ENCODE results near the gene MYO16. TPM values are rescaled to one million over a fixed set of nuclear protein-coding genes. Genes with fewer than 3 reads are reported as not detected.
A peak's percentile ranks its signal among the peaks of the same experiment; 100 is the strongest.

MYO16 gene
- polyA plus RNA-seq, 2 of the 4 experiments (the other 2 are of a cell fraction), result 0.03 to 0.06 TPM

DNA sequence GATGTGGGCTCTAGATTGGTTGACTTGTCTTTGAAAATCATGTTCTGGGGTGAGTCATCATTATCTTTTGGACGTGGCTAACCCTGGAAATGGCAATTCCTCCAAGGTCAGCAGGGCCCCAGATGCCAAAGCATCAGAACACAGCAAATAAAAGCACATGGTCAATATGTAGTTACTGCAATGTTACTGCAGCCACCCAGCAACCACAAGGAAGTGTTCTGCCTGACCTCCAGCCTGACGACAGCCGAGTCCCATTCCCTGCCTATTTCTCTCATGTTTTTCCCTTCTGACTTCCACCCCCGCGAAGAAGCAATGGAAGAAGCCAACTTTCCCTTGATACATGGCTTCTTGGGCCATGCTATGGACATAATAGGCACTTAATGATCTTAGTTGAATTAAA, 579.1 kb downstream of the MYO16 start:
- ChIA-PET CTCF (no interaction called here), POLR2A (no interaction called here)
- TF ChIP-seq FOSL2 (IDR thresholded peaks at IDR 0.05) (no peak), FOSL2 (CRISPR knock-in tag; IDR thresholded peaks at IDR 0.05) (peak; percentile 39), JUNB (IDR thresholded peaks at IDR 0.05) (no peak), HDAC2 (IDR thresholded peaks at IDR 0.05) (no peak), EHMT2 (IDR thresholded peaks at IDR 0.05; ENCODE audit: low read depth) (no peak), EP300 (IDR thresholded peaks at IDR 0.05) (no peak), HOXA7 (CRISPR knock-in tag; IDR thresholded peaks at IDR 0.05) (no peak)
- Histone ChIP-seq H3K27ac (peak overlapping the region in 1 of 2 experiments; percentile 28; a peak in 2 of 6 replicates), H3K4me1 (peaks cover 49% of the 10 kb centered on the region), H3K4me2 (no peak overlapping the region), H3K4me3 (no peak overlapping the region), H3K9me3 (no peaks in the 10 kb centered on the region)
- WGBS (ENCODE audit: missing lambda C conversion rate), result 82% methylated on average over 5 of the region's 5 CpGs
- no peak for DNase-seq (ENCODE audit: low read depth in 1 of 2, low spot score in 1 of 2)
- ATAC-seq, result no peak
- FAIRE-seq, result no peak

DNA sequence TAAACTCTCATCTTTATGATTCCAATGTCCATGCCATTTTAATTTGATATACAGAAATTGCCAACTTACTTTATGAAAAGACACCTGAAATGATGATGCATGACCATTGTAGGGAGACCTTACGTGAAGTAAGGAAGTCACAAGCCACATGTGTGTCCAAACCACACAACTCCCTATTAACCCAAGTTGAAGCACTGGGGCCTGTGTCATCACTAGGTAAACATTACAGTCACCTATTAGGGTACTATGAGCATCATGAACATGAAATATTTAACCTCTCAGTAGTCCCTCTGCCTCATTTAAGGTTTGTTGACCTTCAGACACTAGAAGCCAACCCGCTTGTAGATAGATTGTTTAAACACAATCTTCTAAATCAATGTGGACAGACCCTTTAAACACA, 580.1 kb downstream of the MYO16 start:
- no peak overlapping the region for H3K4me3 ChIP-seq
- TF ChIP-seq, protein P1, sequence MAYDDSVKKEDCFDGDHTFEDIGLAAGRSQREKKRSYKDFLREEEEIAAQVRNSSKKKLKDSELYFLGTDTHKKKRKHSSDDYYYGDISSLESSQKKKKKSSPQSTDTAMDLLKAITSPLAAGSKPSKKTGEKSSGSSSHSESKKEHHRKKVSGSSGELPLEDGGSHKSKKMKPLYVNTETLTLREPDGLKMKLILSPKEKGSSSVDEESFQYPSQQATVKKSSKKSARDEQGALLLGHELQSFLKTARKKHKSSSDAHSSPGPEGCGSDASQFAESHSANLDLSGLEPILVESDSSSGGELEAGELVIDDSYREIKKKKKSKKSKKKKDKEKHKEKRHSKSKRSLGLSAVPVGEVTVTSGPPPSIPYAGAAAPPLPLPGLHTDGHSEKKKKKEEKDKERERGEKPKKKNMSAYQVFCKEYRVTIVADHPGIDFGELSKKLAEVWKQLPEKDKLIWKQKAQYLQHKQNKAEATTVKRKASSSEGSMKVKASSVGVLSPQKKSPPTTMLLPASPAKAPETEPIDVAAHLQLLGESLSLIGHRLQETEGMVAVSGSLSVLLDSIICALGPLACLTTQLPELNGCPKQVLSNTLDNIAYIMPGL (CRISPR knock-in tag; IDR thresholded peaks at IDR 0.05; ENCODE audit: borderline replicate concordance), result no peak
- TF ChIP-seq ESRRA (IDR thresholded peaks at IDR 0.05; ENCODE audit: borderline replicate concordance, low read length) (no peak), SREBF2 (IDR thresholded peaks at IDR 0.05) (no peak), EP300 (IDR thresholded peaks at IDR 0.05) (no peak), RFX5 (IDR thresholded peaks at IDR 0.05) (no peak), CHD2 (IDR thresholded peaks at IDR 0.05; ENCODE audit: low read length, partially characterized antibody) (no peak)
- ATAC-seq, result no peak
- 70% methylated on average over 2 of the region's 2 CpGs for WGBS (ENCODE audit: missing lambda C conversion rate)
- DNase-seq (ENCODE audit: low read depth in 1 of 2, low spot score in 1 of 2), result no peak
- no peak for FAIRE-seq
- H3K4me1 ChIP-seq, result peaks cover 55% of the 10 kb centered on the region
- ChIA-PET CTCF (no interaction called here), POLR2A (no interaction called here)
- peak overlapping the region; percentile 26; the same call in 2 of the 3 replicates for H3K4me2 ChIP-seq
- H3K27ac ChIP-seq, result peak overlapping the region in 1 of 2 experiments; percentile 38; a peak in 1 of 6 replicates
- no peaks in the 10 kb centered on the region for H3K9me3 ChIP-seq

DNA sequence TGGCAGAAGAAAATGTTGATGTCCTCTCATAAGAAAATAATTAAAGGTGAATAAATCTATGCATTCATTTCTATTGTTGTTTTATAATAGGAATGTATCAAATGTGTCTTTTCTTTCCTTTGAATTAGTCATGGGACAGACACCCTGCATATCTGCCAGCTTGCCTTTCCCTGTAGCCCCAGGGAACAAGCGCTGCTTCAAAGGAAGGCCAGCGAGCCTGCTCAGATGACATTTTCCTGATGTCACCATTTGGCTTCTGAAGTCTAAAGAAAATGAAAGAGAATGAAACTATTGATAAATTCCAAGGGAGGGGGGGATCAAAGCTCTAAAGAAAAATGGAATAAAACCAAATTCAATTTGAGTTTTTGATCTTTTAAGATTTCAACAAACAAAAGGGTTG, 582.2 kb downstream of the MYO16 start:
- H3K4me2 ChIP-seq, result peak overlapping the region; percentile 67
- H3K4me1 ChIP-seq, result peaks cover 47% of the 10 kb centered on the region
- WGBS (ENCODE audit: missing lambda C conversion rate), result 19% methylated on average over 2 of the region's 2 CpGs
- H3K9me3 ChIP-seq, result no peaks in the 10 kb centered on the region
- DNase-seq (ENCODE audit: low read depth in 1 of 2, low spot score in 1 of 2), result peak; percentile 13 to 20
- POLR2A ChIA-PET, result no interaction called here
- FAIRE-seq, result no peak
- CTCF ChIA-PET, result no interaction called here
- TF ChIP-seq FOSL2 (IDR thresholded peaks at IDR 0.05), result no peak
- TF ChIP-seq FOSL2 (CRISPR knock-in tag; IDR thresholded peaks at IDR 0.05), result no peak
- no peak for TF ChIP-seq ZFP36 (IDR thresholded peaks at IDR 0.05; ENCODE audit: borderline replicate concordance, partially characterized antibody)
- TF ChIP-seq, protein P2, sequence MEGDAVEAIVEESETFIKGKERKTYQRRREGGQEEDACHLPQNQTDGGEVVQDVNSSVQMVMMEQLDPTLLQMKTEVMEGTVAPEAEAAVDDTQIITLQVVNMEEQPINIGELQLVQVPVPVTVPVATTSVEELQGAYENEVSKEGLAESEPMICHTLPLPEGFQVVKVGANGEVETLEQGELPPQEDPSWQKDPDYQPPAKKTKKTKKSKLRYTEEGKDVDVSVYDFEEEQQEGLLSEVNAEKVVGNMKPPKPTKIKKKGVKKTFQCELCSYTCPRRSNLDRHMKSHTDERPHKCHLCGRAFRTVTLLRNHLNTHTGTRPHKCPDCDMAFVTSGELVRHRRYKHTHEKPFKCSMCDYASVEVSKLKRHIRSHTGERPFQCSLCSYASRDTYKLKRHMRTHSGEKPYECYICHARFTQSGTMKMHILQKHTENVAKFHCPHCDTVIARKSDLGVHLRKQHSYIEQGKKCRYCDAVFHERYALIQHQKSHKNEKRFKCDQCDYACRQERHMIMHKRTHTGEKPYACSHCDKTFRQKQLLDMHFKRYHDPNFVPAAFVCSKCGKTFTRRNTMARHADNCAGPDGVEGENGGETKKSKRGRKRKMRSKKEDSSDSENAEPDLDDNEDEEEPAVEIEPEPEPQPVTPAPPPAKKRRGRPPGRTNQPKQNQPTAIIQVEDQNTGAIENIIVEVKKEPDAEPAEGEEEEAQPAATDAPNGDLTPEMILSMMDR (IDR thresholded peaks at IDR 0.05), result no peak
- no peak for TF ChIP-seq SMC3 (IDR thresholded peaks at IDR 0.05)
- TF ChIP-seq GATA3 (IDR thresholded peaks at IDR 0.05; ENCODE audit: borderline replicate concordance), result no peak
- no peak for TF ChIP-seq RAD21 (conservative IDR thresholded peaks at IDR 0.05 in 1 of 2, IDR thresholded peaks at IDR 0.05 in 1 of 2)
- peak in 1 of 2 experiments; percentile 50; a peak in 1 of 6 replicates for ATAC-seq
- H3K27ac ChIP-seq, result peak overlapping the region; percentile 25 to 62; a peak in 3 of 6 replicates
- H3K4me3 ChIP-seq, result no peak overlapping the region

DNA sequence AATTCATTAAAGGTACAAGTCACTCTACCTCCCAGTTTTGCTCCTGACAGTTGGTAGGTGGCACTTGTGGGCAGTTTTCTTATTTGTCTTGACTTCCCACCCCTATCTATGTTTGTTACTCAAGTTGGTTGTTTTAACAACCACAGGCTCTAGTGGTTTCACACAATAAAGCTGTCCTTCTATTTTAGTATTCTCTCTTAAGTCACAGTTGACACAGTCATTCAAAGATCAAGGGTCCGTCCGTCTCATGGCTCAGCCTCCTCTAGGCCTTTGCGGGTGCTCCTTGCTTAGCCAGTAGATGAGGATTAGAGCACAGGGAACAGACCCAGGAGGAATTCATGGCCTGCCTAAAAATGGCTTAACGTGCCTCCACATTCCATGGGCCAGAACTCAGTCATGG, 583.2 kb downstream of the MYO16 start:
- no peak overlapping the region for H3K4me3 ChIP-seq
- 93% methylated on average over 4 of the region's 4 CpGs for WGBS (ENCODE audit: missing lambda C conversion rate)
- ChIA-PET CTCF (no interaction called here), POLR2A (no interaction called here)
- FAIRE-seq, result no peak
- no peak for ATAC-seq
- DNase-seq (ENCODE audit: low read depth in 1 of 2, low spot score in 1 of 2), result no peak
- no peaks in the 10 kb centered on the region for H3K9me3 ChIP-seq
- H3K27ac ChIP-seq, result peak overlapping the region; percentile 25 to 62; a peak in 5 of 6 replicates
- peaks cover 47% of the 10 kb centered on the region for H3K4me1 ChIP-seq
- H3K4me2 ChIP-seq, result peak overlapping the region; percentile 67; the same call in 2 of the 3 replicates
- TF ChIP-seq HOXB5 (CRISPR knock-in tag; IDR thresholded peaks at IDR 0.05) (no peak), CBX2 (IDR thresholded peaks at IDR 0.05; ENCODE audit: borderline replicate concordance, low read depth) (no peak), POLR2AphosphoS2 (conservative IDR thresholded peaks at IDR 0.05; ENCODE audit: low read length) (no peak), ELK1 (IDR thresholded peaks at IDR 0.05; ENCODE audit: low read depth, low read length) (no peak), HEYL (CRISPR knock-in tag; IDR thresholded peaks at IDR 0.05) (no peak), GATA3 (IDR thresholded peaks at IDR 0.05; ENCODE audit: borderline replicate concordance) (no peak), CHD4 (IDR thresholded peaks at IDR 0.05; ENCODE audit: borderline replicate concordance) (no peak), HOXB13 (CRISPR knock-in tag; IDR thresholded peaks at IDR 0.05; ENCODE audit: low read depth) (no peak), POLR2A (IDR thresholded peaks at IDR 0.05; ENCODE audit: low read length) (no peak)
- TF ChIP-seq, protein P2 (IDR thresholded peaks at IDR 0.05), result no peak
